HEK293 (cell line): ENCODE measurements around the gene SEC16A.
A peak's percentile ranks its signal among the peaks of the same experiment; 100 is the strongest.

Source experiments
- CTCF ChIA-PET: fragments of 350-600 bp; formaldehyde crosslinking; extraction: SDS; loops from one replicate; lab custom pipeline; 2021; ENCODE audit warnings: antibody characterized with exemption; lab: Yijun Ruan, JAX
- POLR2A ChIA-PET: fragments of 300-600 bp; formaldehyde crosslinking; extraction: SDS; loops from one replicate; lab custom pipeline; 2020; ENCODE audit warnings: antibody characterized with exemption, inconsistent platforms; lab: Yijun Ruan, JAX
- H3K27ac ChIP-seq: fragments of 200-500 bp; sonication (Bioruptor generic); 2 replicates; pipeline ENCODE4 v1.5.1; 2014; ENCODE audit warnings: low read depth, low read length, control low read depth, inconsistent platforms; ENCODE audit errors: extremely low read depth
- H3K36me3 ChIP-seq, 2 experiments: fragments of 200-500 bp in 1 of 2; sonication (Bioruptor generic) in 1 of 2; 1 replicate in 1 of 2; 2 replicates in 1 of 2; pipeline ENCODE4 v1.5.1; 2014 to 2017; ENCODE audit warnings: inconsistent platforms in 2 of 2, low read length in 2 of 2; ENCODE audit not compliant: control insufficient read depth in 2 of 2, insufficient read depth in 1 of 2
- H3K4me1 ChIP-seq: fragments of 200-500 bp; sonication (Bioruptor generic); 2 replicates; pipeline ENCODE4 v1.5.1; 2014; ENCODE audit warnings: mild to moderate bottlenecking, low read length, inconsistent platforms; ENCODE audit not compliant: control insufficient read depth, insufficient read depth
- H3K4me3 ChIP-seq: 2 replicates; pipeline ENCODE4 v1.5.1; 2011; ENCODE audit warnings: low read depth, mild to moderate bottlenecking, control low read depth, low read length, moderate library complexity
- H3K9me3 ChIP-seq: fragments of 200-500 bp; sonication (Bioruptor generic); 2 replicates; pipeline ENCODE4 v1.5.1; 2014; ENCODE audit warnings: low read depth, low read length, inconsistent platforms; ENCODE audit not compliant: control insufficient read depth, insufficient read depth
- CTCF ChIP-seq: fragments of 450-650 bp; formaldehyde crosslinking; IDR thresholded peaks from 2 replicates; pipeline ENCODE4 v1.5.1; 2016; ENCODE audit warnings: missing biosample characterization, missing genetic modification characterization
- GLI4 ChIP-seq: fragments of 450-650 bp; formaldehyde crosslinking; IDR thresholded peaks from 2 replicates; pipeline ENCODE4 v1.5.1; 2016; ENCODE audit warnings: missing biosample characterization, missing genetic modification characterization
- HOXD13 ChIP-seq: sonication (generic); formaldehyde crosslinking; IDR thresholded peaks from 2 replicates; pipeline ENCODE4 v1.8.0; 2022; ENCODE audit warnings: missing genetic modification reagents, borderline replicate concordance
- KLF16 ChIP-seq: fragments of 450-650 bp; formaldehyde crosslinking; IDR thresholded peaks from 2 replicates; pipeline ENCODE4 v1.5.1; 2017; ENCODE audit warnings: missing biosample characterization, missing genetic modification characterization
- KLF7 ChIP-seq: fragments of 450-650 bp; formaldehyde crosslinking; IDR thresholded peaks from 2 replicates; pipeline ENCODE4 v1.5.1; 2016; ENCODE audit warnings: missing biosample characterization, missing genetic modification characterization, borderline replicate concordance
- KLF8 ChIP-seq: fragments of 450-650 bp; formaldehyde crosslinking; IDR thresholded peaks from 2 replicates; pipeline ENCODE4 v1.5.1; 2016; ENCODE audit warnings: missing biosample characterization, missing genetic modification characterization
- PATZ1 ChIP-seq: fragments of 450-650 bp; formaldehyde crosslinking; IDR thresholded peaks from 2 replicates; pipeline ENCODE4 v1.5.1; 2016; ENCODE audit warnings: missing biosample characterization, missing genetic modification characterization
- YY2 ChIP-seq: fragments of 450-650 bp; formaldehyde crosslinking; IDR thresholded peaks from 2 replicates; pipeline ENCODE4 v1.5.1; 2016; ENCODE audit warnings: missing biosample characterization, missing genetic modification characterization
- ZBTB21 ChIP-seq: fragments of 450-650 bp; formaldehyde crosslinking; IDR thresholded peaks from 2 replicates; pipeline ENCODE4 v1.5.1; 2017; ENCODE audit warnings: missing biosample characterization, missing genetic modification characterization
- ZFP41 ChIP-seq: fragments of 450-650 bp; formaldehyde crosslinking; IDR thresholded peaks from 2 replicates; pipeline ENCODE4 v1.5.1; 2016; ENCODE audit warnings: missing biosample characterization, missing genetic modification characterization, borderline replicate concordance
- ZIC2 ChIP-seq: fragments of 450-650 bp; formaldehyde crosslinking; IDR thresholded peaks from 2 replicates; pipeline ENCODE4 v1.5.1; 2016; ENCODE audit warnings: missing biosample characterization, missing genetic modification characterization
- ZNF112 ChIP-seq: fragments of 450-650 bp; formaldehyde crosslinking; IDR thresholded peaks from 2 replicates; pipeline ENCODE4 v1.5.0; 2017; ENCODE audit warnings: missing biosample characterization, missing genetic modification characterization
- ZNF155 ChIP-seq: fragments of 450-650 bp; formaldehyde crosslinking; IDR thresholded peaks from 2 replicates; pipeline ENCODE4 v1.5.1; 2016; ENCODE audit warnings: missing biosample characterization, missing genetic modification characterization
- ZNF324 ChIP-seq: fragments of 450-650 bp; formaldehyde crosslinking; IDR thresholded peaks from 2 replicates; pipeline ENCODE4 v1.5.1; 2016; ENCODE audit warnings: missing biosample characterization, missing genetic modification characterization
- ZNF548 ChIP-seq: fragments of 450-650 bp; formaldehyde crosslinking; IDR thresholded peaks from 2 replicates; pipeline ENCODE4 v1.5.1; 2016; ENCODE audit warnings: missing biosample characterization, missing genetic modification characterization
- ZNF596 ChIP-seq: fragments of 450-650 bp; IDR thresholded peaks from 2 replicates; pipeline ENCODE4 v1.5.0; 2018; ENCODE audit warnings: missing biosample characterization, mild to moderate bottlenecking, missing genetic modification characterization, moderate library complexity
- ZNF629 ChIP-seq: fragments of 450-650 bp; formaldehyde crosslinking; IDR thresholded peaks from 2 replicates; pipeline ENCODE4 v1.5.1; 2017; ENCODE audit warnings: missing biosample characterization, missing genetic modification characterization
- ZNF707 ChIP-seq: fragments of 450-650 bp; formaldehyde crosslinking; IDR thresholded peaks from 2 replicates; pipeline ENCODE4 v1.5.1; 2016; ENCODE audit warnings: missing biosample characterization, missing genetic modification characterization
- ZNF768 ChIP-seq: fragments of 450-650 bp; formaldehyde crosslinking; IDR thresholded peaks from 2 replicates; pipeline ENCODE4 v1.5.1; 2018; ENCODE audit warnings: missing biosample characterization, mild to moderate bottlenecking, missing genetic modification characterization
- ZNF837 ChIP-seq: fragments of 450-650 bp; formaldehyde crosslinking; IDR thresholded peaks from 2 replicates; pipeline ENCODE4 v1.5.1; 2016; ENCODE audit warnings: missing biosample characterization, missing genetic modification characterization
- ZSCAN16 ChIP-seq: fragments of 450-650 bp; formaldehyde crosslinking; IDR thresholded peaks from 2 replicates; pipeline ENCODE4 v1.5.1; 2016; ENCODE audit warnings: missing biosample characterization, missing genetic modification characterization
- ZSCAN23 ChIP-seq: fragments of 450-650 bp; formaldehyde crosslinking; IDR thresholded peaks from 2 replicates; pipeline ENCODE4 v1.5.1; 2016; ENCODE audit warnings: missing biosample characterization, missing genetic modification characterization
- TF ChIP-seq, protein P1 (sequence below): fragments of 450-650 bp; formaldehyde crosslinking; IDR thresholded peaks from 2 replicates; pipeline ENCODE4 v1.5.1; 2016; ENCODE audit warnings: missing biosample characterization, missing genetic modification characterization
- TF ChIP-seq, protein P2 (sequence below): fragments of 450-650 bp; formaldehyde crosslinking; IDR thresholded peaks from 2 replicates; pipeline ENCODE4 v1.5.1; 2016; ENCODE audit warnings: missing biosample characterization, missing genetic modification characterization, low read depth

Gene SEC16A

DNA sequence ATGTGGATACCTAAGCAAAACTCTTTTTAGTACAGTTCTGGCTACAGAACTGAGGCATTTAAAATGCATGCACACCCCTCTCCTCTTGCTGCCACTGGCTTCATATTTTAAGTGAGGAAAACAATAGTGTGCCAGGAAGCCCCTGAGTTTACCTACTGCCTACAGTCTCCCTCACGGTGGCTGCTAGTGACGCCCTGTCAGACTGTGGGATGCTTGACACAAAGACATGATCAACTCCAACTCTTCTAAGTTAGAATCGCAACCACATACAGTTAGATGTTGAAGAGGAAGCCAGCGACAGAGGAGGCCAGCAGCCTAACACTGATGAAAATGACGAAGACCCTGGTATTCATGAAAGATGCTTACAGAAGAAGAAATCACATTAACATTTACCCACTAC lies 1.3 kb downstream of the SEC16A start:
- TF ChIP-seq HOXD13 (no peak), ZSCAN16 (no peak), PATZ1 (tag by site-specific recombination) (no peak), GLI4 (tag by site-specific recombination) (no peak), YY2 (tag by site-specific recombination) (no peak), KLF7 (tag by site-specific recombination) (no peak), ZNF707 (tag by site-specific recombination) (no peak), KLF8 (tag by site-specific recombination) (no peak), ZNF112 (tag by site-specific recombination) (no peak), ZIC2 (tag by site-specific recombination) (no peak), ZNF155 (tag by site-specific recombination) (no peak), CTCF (tag by site-specific recombination) (no peak)
- TF ChIP-seq, protein P1, sequence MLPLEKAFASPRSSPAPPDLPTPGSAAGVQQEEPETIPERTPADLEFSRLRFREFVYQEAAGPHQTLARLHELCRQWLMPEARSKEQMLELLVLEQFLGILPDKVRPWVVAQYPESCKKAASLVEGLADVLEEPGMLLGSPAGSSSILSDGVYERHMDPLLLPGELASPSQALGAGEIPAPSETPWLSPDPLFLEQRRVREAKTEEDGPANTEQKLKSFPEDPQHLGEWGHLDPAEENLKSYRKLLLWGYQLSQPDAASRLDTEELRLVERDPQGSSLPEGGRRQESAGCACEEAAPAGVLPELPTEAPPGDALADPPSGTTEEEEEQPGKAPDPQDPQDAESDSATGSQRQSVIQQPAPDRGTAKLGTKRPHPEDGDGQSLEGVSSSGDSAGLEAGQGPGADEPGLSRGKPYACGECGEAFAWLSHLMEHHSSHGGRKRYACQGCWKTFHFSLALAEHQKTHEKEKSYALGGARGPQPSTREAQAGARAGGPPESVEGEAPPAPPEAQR (tag by site-specific recombination), result no peak
- TF ChIP-seq, protein P2, sequence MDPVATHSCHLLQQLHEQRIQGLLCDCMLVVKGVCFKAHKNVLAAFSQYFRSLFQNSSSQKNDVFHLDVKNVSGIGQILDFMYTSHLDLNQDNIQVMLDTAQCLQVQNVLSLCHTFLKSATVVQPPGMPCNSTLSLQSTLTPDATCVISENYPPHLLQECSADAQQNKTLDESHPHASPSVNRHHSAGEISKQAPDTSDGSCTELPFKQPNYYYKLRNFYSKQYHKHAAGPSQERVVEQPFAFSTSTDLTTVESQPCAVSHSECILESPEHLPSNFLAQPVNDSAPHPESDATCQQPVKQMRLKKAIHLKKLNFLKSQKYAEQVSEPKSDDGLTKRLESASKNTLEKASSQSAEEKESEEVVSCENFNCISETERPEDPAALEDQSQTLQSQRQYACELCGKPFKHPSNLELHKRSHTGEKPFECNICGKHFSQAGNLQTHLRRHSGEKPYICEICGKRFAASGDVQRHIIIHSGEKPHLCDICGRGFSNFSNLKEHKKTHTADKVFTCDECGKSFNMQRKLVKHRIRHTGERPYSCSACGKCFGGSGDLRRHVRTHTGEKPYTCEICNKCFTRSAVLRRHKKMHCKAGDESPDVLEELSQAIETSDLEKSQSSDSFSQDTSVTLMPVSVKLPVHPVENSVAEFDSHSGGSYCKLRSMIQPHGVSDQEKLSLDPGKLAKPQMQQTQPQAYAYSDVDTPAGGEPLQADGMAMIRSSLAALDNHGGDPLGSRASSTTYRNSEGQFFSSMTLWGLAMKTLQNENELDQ (tag by site-specific recombination), result no peak
- ChIA-PET CTCF (no interaction called here), POLR2A (interaction anchor here (0.6 kb wide), 1 partner anchor 228 kb away, joined by 3 read pairs; no protein-coding TSS in a partner anchor)
- Histone ChIP-seq H3K4me3 (peak overlapping the region; percentile 82), H3K9me3 (no peaks in the 10 kb centered on the region), H3K36me3 (peaks cover 0 to 31% of the 10 kb centered on the region in 2 experiments; a peak in 2 of 3 replicates), H3K4me1 (no peaks in the 10 kb centered on the region; the same call in 1 of the 2 replicates), H3K27ac (no peak overlapping the region)

GRCh38 chr9:136476369-136477150 lies 6.3 kb downstream of the SEC16A start:
- ChIA-PET POLR2A (interaction anchor here (0.9 kb wide), 1 partner anchor 11 kb away, joined by 3 read pairs; no protein-coding TSS in a partner anchor), CTCF (interaction anchor here (0.6 to 4.1 kb wide), 4 partner anchors 10 to 873 kb away, joined by 4 to 17 read pairs (median 6); partner anchors contain the start of gene INPP5E)
- H3K36me3 ChIP-seq, result peaks cover 4 to 81% of the 10 kb centered on the region in 2 experiments; a peak in 2 of 3 replicates
- no peaks in the 10 kb centered on the region for H3K9me3 ChIP-seq
- no peak for TF ChIP-seq ZSCAN23 (tag by site-specific recombination)
- TF ChIP-seq ZFP41 (tag by site-specific recombination), result no peak
- no peak for TF ChIP-seq ZBTB21 (tag by site-specific recombination)
- no peak for TF ChIP-seq ZNF837 (tag by site-specific recombination)
- TF ChIP-seq ZNF768, result no peak
- TF ChIP-seq ZNF324 (tag by site-specific recombination), result no peak
- TF ChIP-seq ZNF548 (tag by site-specific recombination), result no peak
- TF ChIP-seq CTCF (tag by site-specific recombination), result no peak
- TF ChIP-seq KLF16, result no peak
- no peak for TF ChIP-seq ZNF629
- TF ChIP-seq ZNF596 (tag by site-specific recombination), result no peak
- H3K4me1 ChIP-seq, result no peaks in the 10 kb centered on the region
- H3K4me3 ChIP-seq, result no peak overlapping the region
- H3K27ac ChIP-seq, result no peak overlapping the region
